CD4-positive, CD25-positive, alpha-beta regulatory T cell (primary cell): ENCODE measurements around the gene RPL15. TPM values are rescaled to one million over a fixed set of nuclear protein-coding genes. Genes with fewer than 3 reads are reported as not detected.
A peak's percentile ranks its signal among the peaks of the same experiment; 100 is the strongest.
"Not testable (repeated sequence)": the region's sequence is repeated elsewhere in the genome, so short reads cannot be mapped to it uniquely, and the experiment has no call there.

ENCODE experiments used
- ATAC-seq, 2 donors: fragments of 150-1000 bp; cut with Tn5 transposase; one replicate each; pipeline ENCODE4 v1.10.0; 2021; ENCODE audit warnings: low read depth in 2 of 2, moderate number of reproducible peaks in 2 of 2, moderate library complexity in 1 of 2
- DNase-seq, 3 donors: peaks; one replicate each; pipeline versions ENCODE4 v3.0.0 to v3.0.0-alpha.2; 2012 to 2022; ENCODE audit warnings: mixed read lengths in 1 of 3
- H3K27ac ChIP-seq: one replicate; pipeline ENCODE4 v1.7.0; 2013; ENCODE audit warnings: mild to moderate bottlenecking, low read length; ENCODE audit not compliant: insufficient read depth, poor library complexity, severe bottlenecking
- H3K27me3 ChIP-seq: one replicate; pipeline ENCODE4 v1.7.0; 2013; ENCODE audit warnings: low read length; ENCODE audit not compliant: control insufficient read depth, insufficient read depth
- H3K36me3 ChIP-seq: one replicate; pipeline ENCODE4 v1.7.0; 2013; ENCODE audit warnings: mild to moderate bottlenecking, low read length, moderate library complexity; ENCODE audit not compliant: control insufficient read depth, insufficient read depth
- H3K4me1 ChIP-seq: 2 replicates; pipeline ENCODE4 v1.7.0; 2013; ENCODE audit warnings: mild to moderate bottlenecking, low read length; ENCODE audit not compliant: insufficient read depth, control insufficient read depth, poor library complexity, severe bottlenecking
- H3K4me3 ChIP-seq: one replicate; pipeline ENCODE4 v1.7.0; 2013; ENCODE audit warnings: low read depth, mild to moderate bottlenecking, low read length, moderate library complexity
- H3K9me3 ChIP-seq, 2 experiments: 1 replicate in 1 of 2; 2 replicates in 1 of 2; pipeline ENCODE4 v1.7.0; 2013; ENCODE audit warnings: low read length in 2 of 2, mild to moderate bottlenecking in 1 of 2, moderate library complexity in 1 of 2; ENCODE audit not compliant: control insufficient read depth in 2 of 2
- H3K27ac Mint-ChIP-seq, 3 donors: one replicate each; pipeline ENCODE4 v1.8.0; 2020 to 2022; ENCODE audit warnings: mild to moderate bottlenecking in 3 of 3, mixed read lengths in 3 of 3, moderate library complexity in 2 of 3
- H3K27me3 Mint-ChIP-seq: one replicate; pipeline ENCODE4 v1.8.0; 2022; ENCODE audit warnings: mild to moderate bottlenecking, mixed read lengths
- H3K36me3 Mint-ChIP-seq: one replicate; pipeline ENCODE4 v1.8.0; 2020; ENCODE audit warnings: mixed read lengths
- H3K4me1 Mint-ChIP-seq, 4 donors: one replicate each; pipeline ENCODE4 v1.8.0; 2020 to 2022; ENCODE audit warnings: mixed read lengths in 4 of 4, mild to moderate bottlenecking in 1 of 4
- H3K4me3 Mint-ChIP-seq, 4 donors: one replicate each; pipeline ENCODE4 v1.8.0; 2020 to 2022; ENCODE audit warnings: mild to moderate bottlenecking in 4 of 4, mixed read lengths in 4 of 4, moderate library complexity in 3 of 4
- H3K9me3 Mint-ChIP-seq, 7 donors: one replicate each; pipeline ENCODE4 v1.8.0; 2020 to 2022; ENCODE audit warnings: mixed read lengths in 7 of 7, mild to moderate bottlenecking in 3 of 7, moderate library complexity in 2 of 7
- polyA plus RNA-seq, 4 donors: library from polyadenylated mRNA; unstranded; fragments of 300-500 nt; fragmentation: Illumina TruSeq; gene quantifications; one replicate each; pipeline ENCODE4 v1.2.3, GENCODE V29; 2021
- total RNA-seq: library from RNA; stranded (reverse); gene quantifications from one replicate; pipeline ENCODE4 v1.2.3, GENCODE V29; 2022

Gene RPL15
- total RNA-seq (1,532 TPM), polyA plus RNA-seq (1,000 to 10,000 TPM; 3,663 to 5,496 (median 4,603) TPM)

DNA sequence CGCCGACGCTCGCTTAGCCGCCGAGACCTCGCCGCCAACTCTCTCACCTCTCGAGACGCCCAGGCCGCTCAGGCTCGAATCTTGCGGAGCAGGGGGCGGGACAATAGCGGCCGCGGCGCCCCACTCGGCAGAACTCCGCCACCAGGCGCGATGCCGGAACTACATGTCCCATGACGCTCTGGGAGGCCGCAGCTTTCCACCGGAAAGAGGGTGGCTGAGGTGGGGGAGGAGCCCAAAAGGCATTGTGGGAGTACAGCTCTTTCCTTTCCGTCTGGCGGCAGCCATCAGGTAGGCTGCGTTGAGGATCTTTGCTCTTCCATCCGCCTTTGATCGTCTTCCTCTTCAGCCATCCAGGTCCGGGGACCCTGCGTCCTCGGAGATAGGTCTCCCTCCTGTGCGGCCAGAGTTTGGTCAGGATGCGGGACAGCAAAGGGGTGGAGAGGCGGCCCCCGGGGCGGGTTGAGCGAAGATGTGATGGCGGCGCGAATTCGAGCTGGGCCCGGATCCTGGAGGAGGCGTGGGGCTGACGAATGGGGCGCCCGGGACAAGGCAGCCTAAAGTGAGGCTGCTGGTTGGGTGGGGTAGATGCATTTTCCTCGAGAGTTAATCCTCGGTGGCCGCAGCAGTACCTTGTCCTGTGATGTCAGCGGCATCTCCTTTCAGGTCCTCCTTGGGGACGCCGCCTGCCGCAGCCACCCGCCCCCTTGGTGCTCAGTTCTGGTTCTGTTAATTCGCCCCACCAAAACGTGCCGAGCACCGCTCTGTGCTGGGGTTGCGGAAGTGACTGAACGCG, at the start of gene RPL15, which contains the start of gene NKIRAS1:
TSS of gene RPL15 (plus strand) at position 247 of the 793 bp plus-strand sequence. CDS start 728 bp downstream, outside the sequence.
TSS of gene NKIRAS1 (minus strand) at position 105 of the 793 bp plus-strand sequence. CDS start 6,086 bp downstream, outside the sequence.
- H3K27ac Mint-ChIP-seq = peak within 1 kb of the TSS; percentile 98
- peak; percentile 96 for ATAC-seq
- H3K9me3 ChIP-seq = no peaks in the 10 kb centered on the region
- peaks cover 10% of the 10 kb centered on the region for H3K27me3 Mint-ChIP-seq
- peaks cover 30% of the 10 kb centered on the region for H3K36me3 ChIP-seq
- peak; percentile 97 to 98 (median 97) for DNase-seq
- H3K4me1 ChIP-seq = peaks cover 26% of the 10 kb centered on the region
- no peaks in the 10 kb centered on the region for H3K9me3 Mint-ChIP-seq
- peaks cover 43% of the 10 kb centered on the region for H3K36me3 Mint-ChIP-seq
- peak within 1 kb of the TSS; percentile 92 for H3K27ac ChIP-seq
- peak within 1 kb of the TSS; percentile 99 for H3K4me3 Mint-ChIP-seq
- H3K4me1 Mint-ChIP-seq = peaks cover 35 to 70% (median 51%) of the 10 kb centered on the region in 4 donors
- no peaks in the 10 kb centered on the region for H3K27me3 ChIP-seq
- H3K4me3 ChIP-seq = peak within 1 kb of the TSS; percentile 93

- H3K9me3 ChIP-seq = no peaks in the 10 kb centered on the region
- H3K36me3 Mint-ChIP-seq = peaks cover 12% of the 10 kb centered on the region
- no peak overlapping the region for H3K4me3 Mint-ChIP-seq
- H3K9me3 Mint-ChIP-seq = no peaks in the 10 kb centered on the region
- no peak overlapping the region for H3K4me3 ChIP-seq
- no peaks in the 10 kb centered on the region for H3K4me1 ChIP-seq
- H3K4me1 Mint-ChIP-seq = peaks cover 23 to 48% (median 24%) of the 10 kb centered on the region in 4 donors
- ATAC-seq (no peak), DNase-seq (no peak)
- H3K27me3 ChIP-seq = no peaks in the 10 kb centered on the region
- peaks cover 3% of the 10 kb centered on the region for H3K36me3 ChIP-seq
- no peaks in the 10 kb centered on the region for H3K27me3 Mint-ChIP-seq
- peak overlapping the region; percentile 2 to 39 (median 27) for H3K27ac Mint-ChIP-seq
- H3K27ac ChIP-seq = no peak overlapping the region
These were observed 49.5 kb upstream of the RPL15 start for GRCh38 chr3:23867400-23867799.

DNA sequence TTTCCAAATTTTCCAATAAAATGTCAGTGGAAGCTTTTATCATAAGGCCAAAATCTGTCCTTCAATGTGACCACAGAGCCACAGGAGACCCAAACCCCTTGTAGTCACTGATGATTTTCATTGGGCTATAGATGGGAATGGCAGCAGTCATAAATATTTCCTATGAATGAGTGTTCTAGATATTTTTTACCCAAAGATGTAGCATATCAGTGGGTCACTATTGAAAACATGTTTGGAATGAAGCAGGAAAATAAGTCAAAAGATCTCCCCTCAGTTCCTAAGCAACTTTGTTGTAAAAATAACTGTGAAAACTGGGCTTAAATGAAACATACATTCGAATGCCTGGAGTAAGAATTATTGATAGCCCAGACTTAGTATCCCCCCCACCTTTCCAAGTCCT, 49.1 kb upstream of the RPL15 start:
- peaks cover 12% of the 10 kb centered on the region for H3K36me3 Mint-ChIP-seq
- Histone ChIP-seq H3K9me3 (no peaks in the 10 kb centered on the region), H3K4me3 (no peak overlapping the region), H3K27me3 (no peaks in the 10 kb centered on the region), H3K27ac (no peak overlapping the region), H3K36me3 (peaks cover 3% of the 10 kb centered on the region), H3K4me1 (no peaks in the 10 kb centered on the region)
- H3K27me3 Mint-ChIP-seq = no peaks in the 10 kb centered on the region
- peaks cover 21 to 48% (median 23%) of the 10 kb centered on the region in 4 donors for H3K4me1 Mint-ChIP-seq
- no peak overlapping the region for H3K4me3 Mint-ChIP-seq
- peak overlapping the region in 2 of 3 donors; percentile 2 to 27 for H3K27ac Mint-ChIP-seq
- ATAC-seq (no peak), DNase-seq (no peak)
- no peaks in the 10 kb centered on the region for H3K9me3 Mint-ChIP-seq

DNA sequence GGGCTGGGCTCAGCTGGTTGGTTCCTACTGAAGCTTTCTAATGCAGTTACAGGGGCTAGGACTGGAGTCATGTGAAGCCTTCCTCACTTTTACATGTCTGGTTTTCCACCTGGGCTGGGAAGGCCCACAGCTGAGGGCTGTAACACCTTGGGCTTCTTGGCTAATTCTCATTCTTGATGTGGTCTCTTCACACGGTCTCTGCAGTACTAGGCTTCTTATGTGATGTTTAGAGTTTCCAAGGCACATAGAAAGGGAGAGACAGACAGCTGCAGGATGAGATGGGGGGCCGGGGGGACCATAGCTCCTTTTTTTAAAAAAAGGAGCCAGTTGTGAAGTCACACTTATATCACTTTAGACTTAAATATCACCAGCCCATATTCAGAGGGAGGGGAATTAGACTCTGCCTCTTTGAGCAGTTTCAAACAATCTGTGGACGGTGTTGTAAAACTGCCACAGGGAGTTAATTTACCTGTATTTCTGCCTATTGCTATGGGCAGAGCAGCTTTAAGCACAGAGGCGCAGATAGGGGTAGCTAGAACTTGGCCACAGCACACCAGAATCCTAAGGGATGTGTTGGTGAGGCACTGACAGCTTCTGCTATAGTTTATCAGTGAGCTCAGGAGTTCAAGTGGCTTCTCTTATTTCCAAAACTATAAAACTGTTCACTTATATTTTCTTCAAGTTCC, 46.8 kb upstream of the RPL15 start:
- Mint-ChIP-seq H3K27me3 (no peaks in the 10 kb centered on the region), H3K36me3 (peaks cover 3% of the 10 kb centered on the region), H3K4me1 (peaks cover 14 to 36% (median 25%) of the 10 kb centered on the region in 4 donors), H3K9me3 (no peaks in the 10 kb centered on the region), H3K27ac (peak overlapping the region in 1 of 3 donors; percentile 46), H3K4me3 (no peak overlapping the region)
- Histone ChIP-seq H3K9me3 (no peaks in the 10 kb centered on the region), H3K36me3 (no peaks in the 10 kb centered on the region), H3K27me3 (no peaks in the 10 kb centered on the region), H3K4me1 (no peaks in the 10 kb centered on the region), H3K27ac (no peak overlapping the region), H3K4me3 (no peak overlapping the region)
- ATAC-seq = no peak
- DNase-seq = no peak

DNA sequence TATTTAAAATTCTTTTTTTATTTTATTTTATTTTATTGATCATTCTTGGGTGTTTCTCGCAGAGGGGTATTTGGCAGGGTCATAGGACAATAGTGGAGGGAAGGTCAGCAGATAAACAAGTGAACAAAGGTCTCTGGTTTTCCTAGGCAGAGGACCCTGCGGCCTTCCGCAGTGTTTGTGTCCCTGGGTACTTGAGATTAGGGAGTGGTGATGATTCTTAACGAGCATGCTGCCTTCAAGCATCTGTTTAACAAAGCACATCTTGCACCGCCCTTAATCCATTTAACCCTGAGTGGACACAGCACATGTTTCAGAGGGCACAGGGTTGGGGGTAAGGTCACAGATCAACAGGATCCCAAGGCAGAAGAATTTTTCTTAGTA, 46.3 kb upstream of the RPL15 start:
- H3K9me3 ChIP-seq, H3K4me3 ChIP-seq: not testable (repeated sequence)
- H3K4me1 Mint-ChIP-seq = peaks cover 18 to 36% (median 27%) of the 10 kb centered on the region in 4 donors

DNA sequence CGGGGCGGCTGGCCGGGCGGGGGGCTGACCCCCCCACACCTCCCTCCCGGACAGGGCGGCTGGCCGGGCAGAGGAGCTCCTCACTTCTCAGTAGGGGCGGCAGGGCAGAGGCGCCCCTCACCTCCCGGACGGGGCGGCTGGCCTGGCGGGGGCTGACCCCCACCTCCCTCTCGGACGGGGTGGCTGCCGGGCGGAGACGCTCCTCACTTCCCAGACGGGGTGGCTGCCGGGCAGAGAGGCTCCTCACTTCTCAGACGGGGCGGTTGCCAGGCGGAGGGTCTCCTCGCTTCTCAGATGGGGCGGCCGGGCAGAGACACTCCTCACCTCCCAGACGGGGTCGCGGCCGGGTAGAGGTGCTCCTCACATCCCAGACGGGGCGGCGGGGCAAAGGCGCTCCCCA, 45.6 kb upstream of the RPL15 start:
- not testable (repeated sequence) for H3K4me1 ChIP-seq, H3K36me3 ChIP-seq

More for the DNA sequence above, 46.3 kb upstream of the RPL15 start:
- not testable (repeated sequence) for H3K4me3 Mint-ChIP-seq, ATAC-seq, H3K27me3 Mint-ChIP-seq, DNase-seq, H3K36me3 Mint-ChIP-seq, H3K9me3 Mint-ChIP-seq, H3K4me1 ChIP-seq, H3K36me3 ChIP-seq, H3K27ac Mint-ChIP-seq, H3K27ac ChIP-seq, H3K27me3 ChIP-seq

DNA sequence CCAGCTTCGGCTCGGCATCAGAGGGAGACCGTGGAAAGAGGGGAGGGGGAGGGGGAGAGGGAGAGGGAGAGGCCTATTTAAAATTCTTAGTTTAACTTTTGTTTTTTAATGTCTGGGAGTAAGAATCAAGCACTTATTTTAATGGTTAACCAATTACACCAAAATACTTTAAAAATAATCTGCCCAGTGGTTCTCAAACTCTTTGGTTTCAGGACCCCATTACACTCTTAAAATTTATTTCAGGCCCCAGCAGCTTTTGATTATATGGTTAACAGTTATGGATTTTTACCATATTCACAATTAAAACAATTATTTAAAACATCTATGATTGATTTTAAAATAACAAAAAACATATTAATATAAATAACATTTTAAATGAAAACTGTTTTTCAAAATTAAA, 44.6 kb upstream of the RPL15 start:
- Mint-ChIP-seq H3K27ac (no peak overlapping the region), H3K4me3 (no peak overlapping the region), H3K9me3 (no peaks in the 10 kb centered on the region), H3K27me3 (no peaks in the 10 kb centered on the region), H3K4me1 (peaks cover 20 to 43% (median 32%) of the 10 kb centered on the region in 4 donors), H3K36me3 (no peaks in the 10 kb centered on the region)
- ATAC-seq (no peak), DNase-seq (no peak)
- Histone ChIP-seq H3K9me3 (no peaks in the 10 kb centered on the region), H3K4me3 (no peak overlapping the region), H3K27ac (no peak overlapping the region), H3K36me3 (no peaks in the 10 kb centered on the region), H3K27me3 (no peaks in the 10 kb centered on the region), H3K4me1 (no peaks in the 10 kb centered on the region)

More for the DNA sequence above, 45.6 kb upstream of the RPL15 start:
- H3K36me3 Mint-ChIP-seq, H3K27ac Mint-ChIP-seq, H3K27ac ChIP-seq, H3K4me3 ChIP-seq, H3K27me3 Mint-ChIP-seq, ATAC-seq, H3K27me3 ChIP-seq, DNase-seq, H3K9me3 ChIP-seq, H3K9me3 Mint-ChIP-seq, H3K4me3 Mint-ChIP-seq: not testable (repeated sequence)
- H3K4me1 Mint-ChIP-seq = peaks cover 21 to 36% (median 29%) of the 10 kb centered on the region in 4 donors
